Measurements from ENCODE around the gene C2CD3.

C2CD3 gene, protein sequence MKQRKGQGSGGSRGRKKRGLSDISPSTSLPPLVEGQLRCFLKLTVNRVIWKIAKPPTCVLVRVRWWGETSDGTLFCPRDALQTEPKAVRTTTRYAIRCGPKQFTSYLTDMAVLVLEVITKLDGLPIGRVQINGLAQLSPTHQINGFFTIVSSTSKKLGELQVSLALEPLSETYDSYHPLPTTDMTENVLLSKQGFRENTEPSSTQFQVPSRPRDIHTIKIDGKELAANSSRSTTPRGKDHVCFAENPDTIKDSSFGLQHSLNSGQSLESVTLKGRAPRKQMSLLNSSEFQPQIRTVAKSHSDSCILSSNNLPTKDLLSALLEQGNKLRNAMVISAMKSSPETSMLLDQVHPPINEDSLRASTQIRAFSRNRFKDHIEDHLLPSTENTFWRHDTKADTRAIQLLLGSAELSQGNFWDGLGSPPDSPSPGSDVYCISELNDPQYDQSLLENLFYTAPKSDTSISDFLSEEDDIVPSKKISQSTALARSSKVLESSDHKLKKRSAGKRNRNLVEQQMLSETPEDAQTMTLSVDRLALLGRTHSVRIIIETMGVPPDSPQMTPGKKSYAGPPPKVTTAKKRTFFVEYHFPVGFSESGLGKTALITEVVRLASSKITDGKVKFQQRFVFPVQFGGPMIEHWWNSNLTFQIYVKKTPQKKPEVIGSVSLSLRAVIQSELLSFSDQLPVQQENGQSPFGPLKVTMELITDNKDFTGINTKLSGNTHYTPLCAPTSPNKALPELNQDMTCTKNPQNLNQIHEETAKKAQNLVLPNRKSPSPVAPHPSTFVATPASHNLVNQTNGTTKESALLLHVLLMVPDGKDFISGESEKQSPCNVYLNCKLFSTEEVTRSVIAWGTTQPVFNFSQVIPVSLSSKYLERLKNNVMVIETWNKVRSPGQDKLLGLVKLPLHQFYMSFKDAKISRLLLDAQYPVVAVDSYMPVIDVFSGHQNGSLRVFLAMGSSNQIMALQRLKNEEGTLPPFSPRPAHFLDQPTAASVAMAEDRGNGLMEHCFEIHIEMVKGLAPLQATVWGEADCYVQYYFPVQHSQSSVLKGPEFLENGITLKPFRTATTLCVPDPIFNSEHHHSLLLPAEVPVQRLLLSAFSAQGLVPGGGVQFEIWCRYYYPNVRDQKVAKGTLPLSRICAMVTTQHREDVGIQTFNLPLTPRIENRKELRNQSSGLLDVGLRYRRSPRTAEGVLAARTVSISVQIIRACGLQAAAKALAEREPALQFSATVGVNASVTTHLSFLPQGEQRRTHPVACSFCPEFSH (N-terminal part only)

DNA sequence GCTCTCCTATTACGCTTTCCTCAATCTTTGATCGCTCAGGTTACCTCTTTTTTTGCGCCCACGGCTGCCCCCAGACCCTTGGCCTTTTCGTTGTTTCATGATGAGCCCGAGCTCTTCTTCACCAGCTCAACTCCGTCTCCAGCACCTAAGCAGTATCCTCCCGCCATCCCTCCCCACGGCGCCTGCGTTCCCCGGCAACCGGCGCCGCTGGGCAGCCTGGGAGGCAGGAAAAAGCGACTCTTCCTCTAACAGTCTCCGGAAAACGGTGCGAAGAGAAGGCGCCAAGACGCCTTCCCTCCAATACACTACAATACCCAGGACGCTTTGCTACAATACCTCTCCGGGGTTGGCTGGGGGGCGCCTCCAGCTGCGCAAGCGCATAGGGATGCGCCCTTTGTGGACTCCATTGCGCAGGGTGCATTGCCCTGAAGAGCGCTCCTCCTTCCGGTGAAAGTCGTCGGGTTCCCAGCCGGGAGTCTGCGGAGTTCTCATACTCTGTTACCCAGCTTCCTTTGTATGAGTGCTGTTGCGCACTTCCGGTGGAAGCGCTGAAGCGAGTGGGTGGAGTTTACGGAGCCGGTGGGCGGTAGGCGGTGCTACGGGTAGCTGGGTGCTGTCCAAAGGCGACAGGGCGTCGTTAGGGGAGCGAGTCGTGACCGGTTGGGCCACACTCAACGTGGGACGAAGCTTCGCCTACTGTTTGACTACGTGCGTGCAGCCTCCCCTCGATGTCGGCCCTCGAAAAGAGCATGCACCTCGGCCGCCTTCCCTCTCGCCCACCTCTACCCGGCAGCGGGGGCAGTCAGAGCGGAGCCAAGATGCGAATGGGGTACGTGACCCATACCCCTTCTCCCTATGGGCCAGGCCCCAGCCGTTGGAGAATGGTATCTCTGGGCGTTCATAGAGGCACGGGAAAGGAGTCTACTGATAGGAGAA is at the start of gene C2CD3, which contains the start of gene PPME1:
C2CD3 (minus strand) TSS at position 309 of the 936 bp plus-strand sequence; CDS start at position 99, 210 bp downstream.
PPME1 (plus strand) TSS at position 596 of the 936 bp plus-strand sequence; CDS start at position 729, 133 bp downstream.
- peak; percentile 95 for DNase-seq
- ATAC-seq, result peak; percentile 98

- ATAC-seq (no peak), DNase-seq (no peak)
These were observed 49.6 kb upstream of the C2CD3 start for GRCh38 chr11:74220376-74220775.

GRCh38 chr11:74212533-74212932 is 41.7 kb upstream of the C2CD3 start:
- no peak for DNase-seq
- ATAC-seq, result no peak

DNA sequence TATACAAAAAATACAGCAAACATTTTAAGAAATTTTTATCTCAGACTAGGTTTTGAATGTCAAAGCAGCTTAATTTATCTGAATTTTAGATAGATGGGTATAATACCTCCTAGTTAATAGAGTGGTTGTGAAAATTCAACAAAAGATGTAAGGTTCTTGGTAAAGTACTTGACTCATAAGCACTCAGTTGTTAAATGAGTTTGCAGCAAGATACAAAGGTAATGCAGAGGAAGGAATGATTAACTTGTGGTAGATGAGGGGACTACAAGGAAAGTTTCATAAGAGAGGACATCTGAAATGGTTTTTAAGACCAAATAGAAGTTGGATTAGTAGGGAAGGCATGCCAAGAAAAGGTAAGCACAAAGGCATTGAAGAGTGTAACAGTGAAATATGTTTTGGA is 37.7 kb upstream of the C2CD3 start:
- DNase-seq (no peak), ATAC-seq (no peak)

- no peak for ATAC-seq
- no peak for DNase-seq
These were observed 35.9 kb upstream of the C2CD3 start for GRCh38 chr11:74206746-74207145.

DNA sequence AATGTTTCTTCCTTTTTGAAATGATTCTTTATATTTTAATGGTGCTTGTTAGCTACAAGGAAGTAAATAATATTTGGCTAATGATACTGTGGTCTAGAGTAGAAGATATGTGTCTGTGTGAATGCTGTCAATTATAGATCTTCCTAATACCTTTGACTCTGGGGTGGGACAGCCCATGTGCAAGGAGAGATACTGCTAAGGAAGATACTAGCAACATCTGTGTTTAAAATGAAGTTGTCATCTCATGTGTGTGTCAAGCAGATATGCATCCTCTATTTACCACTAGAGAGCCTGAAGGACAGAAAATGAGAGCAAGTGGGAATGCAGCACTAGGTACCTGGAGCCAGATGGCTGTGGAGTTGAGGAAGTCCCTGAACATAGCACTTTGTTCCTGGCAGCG is 34.4 kb upstream of the C2CD3 start:
- DNase-seq, result no peak
- no peak for ATAC-seq

GRCh38 chr11:74204701-74205100 is 33.9 kb upstream of the C2CD3 start:
- DNase-seq (no peak), ATAC-seq (no peak)

GRCh38 chr11:74203966-74204365 is 33.2 kb upstream of the C2CD3 start:
- ATAC-seq (no peak), DNase-seq (no peak)

DNA sequence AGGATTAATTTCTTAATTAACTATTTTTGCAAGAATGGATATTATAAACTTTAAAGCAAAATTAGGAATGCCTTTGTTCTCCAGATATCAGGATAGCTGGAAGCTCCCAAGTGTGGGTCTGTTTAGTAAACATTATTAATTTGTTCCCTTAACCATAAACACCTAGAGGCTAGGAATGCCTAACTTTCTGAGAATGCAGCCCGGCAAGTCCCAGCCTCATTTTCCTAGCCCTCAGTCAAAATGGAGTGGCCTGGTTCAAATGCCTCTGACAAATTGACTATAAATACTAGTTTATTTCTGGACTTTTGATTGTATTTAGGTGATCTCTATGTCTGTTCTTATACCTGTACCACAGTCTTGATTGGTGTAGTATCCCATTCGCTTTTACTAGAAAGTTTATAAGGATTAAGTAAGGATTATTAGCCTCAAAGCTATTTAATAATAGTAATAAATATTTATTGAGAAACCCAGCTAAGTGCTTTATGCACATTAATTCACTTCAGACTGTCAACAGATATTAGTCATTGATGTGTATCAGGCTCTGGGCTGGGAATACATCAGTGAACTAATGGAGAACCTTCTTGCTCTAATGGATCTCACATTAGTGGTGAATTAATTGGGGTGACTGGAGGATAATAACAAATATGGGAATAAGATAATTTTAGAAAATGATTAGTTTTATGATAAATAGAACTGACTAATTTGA is 26.1 kb upstream of the C2CD3 start:
- ATAC-seq (no peak), DNase-seq (no peak)

DNA sequence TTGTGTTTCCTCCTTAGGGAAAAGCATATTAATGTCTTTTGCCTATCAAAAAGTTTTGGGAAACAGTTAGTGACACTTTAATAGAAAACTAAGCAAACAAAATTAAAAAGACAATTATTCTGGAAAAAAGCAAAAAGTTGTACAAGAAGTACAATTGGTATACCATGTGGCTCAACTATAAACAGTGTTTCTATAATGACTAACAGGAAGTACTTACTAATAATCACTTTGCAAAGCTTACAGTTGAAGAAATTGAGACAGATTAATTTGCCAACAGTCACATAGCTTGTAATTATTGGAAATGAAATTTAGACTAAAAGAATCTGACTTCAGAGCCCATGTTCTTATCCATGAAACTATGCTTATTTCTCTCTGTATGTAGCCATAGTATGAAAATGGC is 25.0 kb upstream of the C2CD3 start:
- no peak for ATAC-seq

GRCh38 chr11:74185695-74186094 is 14.9 kb upstream of the C2CD3 start:
- ATAC-seq (no peak), DNase-seq (no peak)

More for the DNA sequence above, 25.0 kb upstream of the C2CD3 start:
- DNase-seq, result no peak

- DNase-seq, result no peak
- ATAC-seq, result no peak
These were observed 14.5 kb upstream of the C2CD3 start for GRCh38 chr11:74185285-74185684.

GRCh38 chr11:74182635-74183034 is 11.8 kb upstream of the C2CD3 start:
- no peak for ATAC-seq
- DNase-seq, result no peak

GRCh38 chr11:74179234-74180052 is 8.6 kb upstream of the C2CD3 start:
- no peak for DNase-seq
- no peak for ATAC-seq

DNA sequence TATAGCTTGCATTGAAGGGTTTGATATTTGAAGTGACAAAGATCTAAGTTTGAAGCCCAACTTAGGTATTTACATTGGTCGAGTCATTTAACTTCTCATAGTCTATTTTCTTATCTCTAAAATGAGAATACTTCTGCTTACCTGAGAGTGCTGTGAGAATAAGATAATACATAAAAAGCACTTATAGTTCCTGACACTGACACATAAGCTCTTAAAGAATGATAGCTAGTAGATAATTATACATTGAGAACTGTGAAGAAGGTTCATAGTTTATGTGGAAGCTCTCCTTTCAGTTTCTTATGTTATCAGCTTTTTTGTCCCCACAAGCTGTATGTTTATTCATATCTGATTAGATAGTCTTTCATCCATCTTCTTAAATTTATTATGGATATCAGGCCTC is 5.1 kb upstream of the C2CD3 start:
- ATAC-seq (no peak), DNase-seq (no peak)

GRCh38 chr11:74171997-74172396 is 1.2 kb upstream of the C2CD3 start:
- DNase-seq (no peak), ATAC-seq (no peak)

DNA sequence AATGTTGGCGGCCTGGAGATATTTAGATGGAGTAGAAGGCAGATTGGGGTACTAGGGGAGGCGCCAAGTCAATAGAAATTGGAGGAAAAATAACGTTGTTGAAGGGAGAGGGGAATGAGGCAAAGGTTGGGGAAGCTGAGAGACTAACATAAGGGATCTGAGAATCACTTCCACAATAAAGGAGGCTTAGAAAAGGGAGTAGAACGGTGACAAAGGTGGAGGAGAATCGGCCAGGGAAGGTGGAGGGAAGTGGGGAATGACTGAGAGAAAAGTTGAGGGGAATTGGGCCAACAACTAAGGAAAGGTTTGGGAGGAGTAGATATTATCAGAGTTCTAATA is 797 bp upstream of the C2CD3 start:
- DNase-seq, result no peak
- ATAC-seq, result no peak

DNA sequence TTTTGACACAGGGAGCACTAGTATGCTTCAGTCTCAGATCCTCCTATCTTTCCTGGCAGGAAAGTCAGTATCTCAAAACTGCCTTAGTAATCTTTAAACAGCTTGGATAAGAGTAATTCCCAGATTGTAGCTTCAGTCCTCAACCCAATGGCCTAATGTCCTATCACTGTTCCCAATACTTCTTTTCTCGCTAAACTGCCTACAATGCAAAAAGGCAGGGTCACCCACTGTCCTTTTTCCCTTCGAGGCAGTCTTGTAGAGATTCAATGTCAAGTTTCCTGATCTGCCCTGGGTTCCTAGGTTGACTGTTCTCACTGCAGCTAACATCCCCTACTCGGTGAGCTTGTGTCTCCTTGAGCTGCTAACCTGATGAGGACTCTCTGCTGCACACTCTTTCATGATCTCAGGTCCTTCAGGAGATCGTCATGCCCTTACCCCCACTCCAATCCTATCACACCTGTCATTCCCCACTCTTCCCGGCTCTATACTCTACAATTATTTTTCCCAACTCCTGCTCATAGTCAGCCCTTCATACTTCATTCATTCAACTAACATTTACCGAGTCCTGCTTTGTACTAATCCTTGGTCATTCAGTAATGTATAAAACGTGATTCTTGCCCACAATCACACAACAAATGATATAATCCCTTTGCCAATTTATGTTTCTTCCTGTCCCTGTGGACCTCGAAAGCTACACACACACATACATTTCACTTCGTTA is 904 bp downstream of the C2CD3 start:
- no peak for DNase-seq
- ATAC-seq, result no peak

GRCh38 chr11:74168838-74169237 is 2.0 kb downstream of the C2CD3 start:
- DNase-seq (no peak), ATAC-seq (no peak)

All from stimulated activated naive CD8-positive, alpha-beta T cell treated with anti-CD3 and anti-CD28 coated beads, Interleukin-15, Interleukin-2, amounts not matched to agents 100 U/mL and 50 U/mL, for 24 hours (primary cell).